Fibroblast of villous mesenchyme (primary cell): ENCODE measurements around the gene UQCC2. TPM values are rescaled to one million over a fixed set of nuclear protein-coding genes. Genes with fewer than 3 reads are reported as not detected.

Source experiments
- DNase-seq: peaks from one replicate; pipeline ENCODE4 v3.0.0-alpha.2; 2010; ENCODE audit warnings: low read depth
- H3K4me3 ChIP-seq: 2 replicates; pipeline ENCODE4 v1.5.1; 2011; ENCODE audit warnings: low read depth, mild to moderate bottlenecking, low read length
- total RNA-seq: library from RNA; depleted of rRNA; stranded (reverse); fragments of >200 nt; gene quantifications from 2 replicates; pipeline ENCODE4 v1.2.3, GENCODE V29; 2012
- TF ChIP-seq, protein P1 (sequence below): IDR thresholded peaks from 2 replicates; pipeline ENCODE4 v1.5.1; 2012; ENCODE audit warnings: low read depth, mild to moderate bottlenecking, low read length; ENCODE audit not compliant: insufficient read depth

UQCC2 gene
- total RNA-seq, 1 donor: 24.6 TPM

DNA sequence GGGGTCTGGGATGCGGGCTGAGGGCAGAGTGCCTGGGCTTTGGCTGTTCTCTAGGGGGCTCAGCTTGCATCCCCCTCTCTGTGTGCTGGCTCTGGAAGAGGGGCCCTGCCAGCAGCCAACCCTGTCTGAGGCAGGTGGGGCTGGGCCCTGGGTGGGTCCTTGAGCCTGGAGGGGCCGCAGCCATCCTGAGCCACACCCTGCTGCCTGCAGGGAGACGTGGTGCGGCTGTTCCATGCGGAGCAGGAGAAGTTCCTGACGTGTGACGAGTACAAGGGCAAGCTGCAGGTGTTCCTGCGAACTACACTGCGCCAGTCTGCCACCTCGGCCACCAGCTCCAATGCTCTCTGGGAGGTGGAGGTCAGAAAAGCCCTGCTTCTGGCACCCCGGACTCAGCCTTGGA is 49.2 kb downstream of the UQCC2 start:
- no peak for DNase-seq
- TF ChIP-seq, protein P1, sequence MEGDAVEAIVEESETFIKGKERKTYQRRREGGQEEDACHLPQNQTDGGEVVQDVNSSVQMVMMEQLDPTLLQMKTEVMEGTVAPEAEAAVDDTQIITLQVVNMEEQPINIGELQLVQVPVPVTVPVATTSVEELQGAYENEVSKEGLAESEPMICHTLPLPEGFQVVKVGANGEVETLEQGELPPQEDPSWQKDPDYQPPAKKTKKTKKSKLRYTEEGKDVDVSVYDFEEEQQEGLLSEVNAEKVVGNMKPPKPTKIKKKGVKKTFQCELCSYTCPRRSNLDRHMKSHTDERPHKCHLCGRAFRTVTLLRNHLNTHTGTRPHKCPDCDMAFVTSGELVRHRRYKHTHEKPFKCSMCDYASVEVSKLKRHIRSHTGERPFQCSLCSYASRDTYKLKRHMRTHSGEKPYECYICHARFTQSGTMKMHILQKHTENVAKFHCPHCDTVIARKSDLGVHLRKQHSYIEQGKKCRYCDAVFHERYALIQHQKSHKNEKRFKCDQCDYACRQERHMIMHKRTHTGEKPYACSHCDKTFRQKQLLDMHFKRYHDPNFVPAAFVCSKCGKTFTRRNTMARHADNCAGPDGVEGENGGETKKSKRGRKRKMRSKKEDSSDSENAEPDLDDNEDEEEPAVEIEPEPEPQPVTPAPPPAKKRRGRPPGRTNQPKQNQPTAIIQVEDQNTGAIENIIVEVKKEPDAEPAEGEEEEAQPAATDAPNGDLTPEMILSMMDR: no peak

DNA sequence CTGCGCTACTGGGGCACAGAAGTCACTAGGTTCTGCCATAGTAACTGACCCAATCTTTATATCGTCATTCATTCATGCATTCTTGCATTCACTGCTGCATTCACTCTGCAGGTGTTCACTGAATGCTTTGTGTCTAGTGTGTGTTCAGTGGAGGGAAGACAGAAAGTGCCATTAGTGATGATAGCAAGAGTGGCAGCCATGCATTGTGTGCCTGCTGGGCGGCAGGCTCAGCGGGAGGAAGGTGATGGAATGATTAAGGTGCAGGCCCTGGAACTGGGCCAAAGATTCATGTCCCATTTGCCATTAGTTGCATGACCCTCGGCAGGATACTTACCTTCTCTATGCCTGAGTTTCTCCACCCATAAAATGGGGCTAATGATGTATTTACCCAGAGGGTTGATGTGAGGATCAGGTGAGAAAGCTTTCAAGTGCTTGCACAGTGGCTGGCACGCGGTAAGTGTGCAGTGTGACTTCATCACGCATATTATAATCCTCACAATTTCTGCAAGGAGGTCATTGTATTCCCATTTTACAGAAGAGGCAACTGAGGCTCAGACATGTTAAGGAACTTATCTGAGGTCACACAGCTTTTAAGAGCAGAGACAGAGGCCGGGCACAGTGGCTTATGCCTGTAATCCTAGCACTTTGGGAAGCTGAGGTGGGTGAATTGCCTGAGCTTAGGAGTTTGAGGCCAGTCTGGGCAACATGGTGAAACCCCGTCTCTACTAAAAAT is 50.2 kb downstream of the UQCC2 start:
- no peak overlapping the region for H3K4me3 ChIP-seq
- no peak for DNase-seq
- TF ChIP-seq, protein P1: no peak

More for the DNA sequence above, 49.2 kb downstream of the UQCC2 start:
- H3K4me3 ChIP-seq: no peak overlapping the region

DNA sequence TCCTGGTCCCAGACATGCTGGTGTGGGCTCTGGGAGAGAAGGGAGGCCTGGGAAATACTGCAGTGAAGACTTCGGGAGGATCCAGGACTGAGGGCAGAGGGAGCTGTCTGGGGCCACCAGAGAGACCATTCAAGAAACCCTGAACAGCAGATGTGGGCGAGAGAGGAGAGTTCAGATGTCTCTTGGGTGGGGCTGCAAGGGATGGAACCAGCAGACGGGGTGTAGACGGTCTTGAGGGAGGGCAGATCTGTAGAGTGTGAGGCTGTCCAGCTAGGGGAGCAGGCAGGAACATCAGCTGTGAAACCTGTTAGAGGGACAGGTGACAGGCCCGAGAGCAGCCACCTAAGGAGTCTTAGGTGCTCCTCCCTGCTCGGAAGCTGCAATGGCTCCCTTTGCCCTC is 51.5 kb downstream of the UQCC2 start:
- H3K4me3 ChIP-seq: no peak overlapping the region
- TF ChIP-seq, protein P1: no peak
- DNase-seq: no peak

DNA sequence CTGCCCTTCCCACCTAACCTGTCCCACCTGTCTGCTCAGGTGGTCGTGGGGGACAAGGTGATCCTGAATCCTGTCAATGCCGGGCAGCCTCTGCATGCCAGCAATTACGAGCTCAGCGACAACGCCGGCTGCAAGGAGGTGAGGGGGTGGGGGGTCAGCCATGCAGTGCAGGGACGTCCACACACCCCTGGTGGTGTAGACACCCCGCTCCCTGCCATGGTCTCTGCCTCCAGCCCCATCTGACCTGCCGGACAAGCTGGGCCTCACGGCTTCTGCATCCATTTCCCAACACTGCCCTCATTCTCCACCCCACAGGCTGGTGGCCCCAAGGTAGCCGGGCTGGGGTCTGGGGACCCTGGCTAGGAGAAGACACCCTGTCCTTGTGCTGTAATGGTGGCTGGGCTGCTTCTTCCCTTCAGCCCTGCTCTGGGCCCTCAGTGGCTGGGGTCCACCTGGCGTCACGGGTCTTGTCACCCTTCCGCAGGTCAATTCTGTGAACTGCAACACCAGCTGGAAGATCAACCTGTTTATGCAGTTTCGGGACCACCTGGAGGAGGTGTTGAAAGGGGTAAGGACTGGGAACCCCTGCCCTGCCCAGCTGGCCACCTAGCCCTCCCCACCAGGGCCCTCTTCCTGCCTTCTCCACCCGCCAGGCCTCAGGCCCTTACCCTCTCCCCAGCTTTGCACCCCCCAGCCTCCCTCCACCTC is 52.4 kb downstream of the UQCC2 start:
- no peak for DNase-seq
- H3K4me3 ChIP-seq: no peak overlapping the region
- TF ChIP-seq, protein P1: no peak

DNA sequence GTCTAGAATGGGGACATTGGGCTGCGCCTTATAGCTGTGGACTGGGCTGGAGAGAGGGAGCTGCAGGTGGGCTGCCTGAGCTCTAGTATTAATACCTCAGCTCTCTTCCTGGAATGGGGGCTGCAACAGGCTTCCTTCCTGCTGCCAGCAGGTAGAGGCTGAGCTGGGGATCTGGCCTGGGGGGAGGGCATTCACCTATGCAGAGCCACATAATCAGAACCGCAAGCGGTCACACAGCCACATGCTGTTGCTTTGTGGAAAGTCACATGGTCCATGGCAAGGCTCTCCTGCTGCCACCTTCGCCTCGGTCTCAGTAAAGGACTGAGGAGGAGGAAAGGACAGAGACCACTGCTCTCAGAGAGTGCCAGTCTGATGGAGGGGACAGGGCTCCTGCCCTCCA is 54.7 kb downstream of the UQCC2 start:
- TF ChIP-seq, protein P1: no peak
- H3K4me3 ChIP-seq: no peak overlapping the region
- no peak for DNase-seq

DNA sequence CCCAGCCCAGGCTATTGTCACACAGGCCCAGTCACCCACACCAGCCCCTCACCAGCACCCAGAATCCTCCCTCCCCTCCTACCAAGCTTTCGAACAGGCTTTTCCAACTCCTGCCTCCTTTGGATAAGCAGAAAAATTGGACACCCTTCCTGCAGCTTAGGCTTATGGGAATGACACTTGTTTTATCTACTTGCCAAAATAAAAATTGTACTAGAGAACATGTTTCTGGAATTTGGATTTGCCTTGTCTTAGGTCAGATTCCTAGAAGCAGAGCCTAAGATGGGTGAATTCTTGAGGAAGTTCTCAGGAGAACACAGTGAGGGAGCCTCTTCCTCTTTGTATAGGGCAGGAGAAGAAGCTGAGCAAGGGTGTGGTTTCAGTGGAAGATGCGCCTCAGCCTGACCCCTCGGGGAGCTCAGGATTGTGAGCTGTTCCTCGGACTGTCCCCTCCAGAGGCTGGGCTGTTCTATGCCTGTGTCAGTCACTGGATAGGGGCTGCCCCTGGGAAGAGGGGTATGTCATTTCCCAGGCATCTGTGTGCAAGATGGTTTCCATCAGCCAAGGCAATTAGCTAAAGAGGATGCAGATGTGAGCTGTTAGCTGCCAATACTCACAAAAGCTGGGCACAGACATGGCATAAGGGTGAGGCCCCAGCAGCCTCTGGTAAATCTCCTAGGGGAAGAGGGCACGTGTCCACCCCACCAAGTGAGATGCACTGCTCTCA is 56.5 kb downstream of the UQCC2 start:
- TF ChIP-seq, protein P1: no peak
- DNase-seq: no peak
- no peak overlapping the region for H3K4me3 ChIP-seq
